CD4-positive, alpha-beta T cell treated with Interleukin-4 for 4 hours (primary cell): Measurements from ENCODE around the gene TSC2.
"Not testable (repeated sequence)": the region's sequence is repeated elsewhere in the genome, so short reads cannot be mapped to it uniquely, and the experiment has no call there.

ENCODE experiments used
- DNase-seq: peaks from one replicate; pipeline ENCODE4 v3.0.0-alpha.2; 2020

The TSC2 gene

GRCh38 chr16:2088759-2089358 is 41.1 kb downstream of the TSC2 start:
- no peak for DNase-seq

DNA sequence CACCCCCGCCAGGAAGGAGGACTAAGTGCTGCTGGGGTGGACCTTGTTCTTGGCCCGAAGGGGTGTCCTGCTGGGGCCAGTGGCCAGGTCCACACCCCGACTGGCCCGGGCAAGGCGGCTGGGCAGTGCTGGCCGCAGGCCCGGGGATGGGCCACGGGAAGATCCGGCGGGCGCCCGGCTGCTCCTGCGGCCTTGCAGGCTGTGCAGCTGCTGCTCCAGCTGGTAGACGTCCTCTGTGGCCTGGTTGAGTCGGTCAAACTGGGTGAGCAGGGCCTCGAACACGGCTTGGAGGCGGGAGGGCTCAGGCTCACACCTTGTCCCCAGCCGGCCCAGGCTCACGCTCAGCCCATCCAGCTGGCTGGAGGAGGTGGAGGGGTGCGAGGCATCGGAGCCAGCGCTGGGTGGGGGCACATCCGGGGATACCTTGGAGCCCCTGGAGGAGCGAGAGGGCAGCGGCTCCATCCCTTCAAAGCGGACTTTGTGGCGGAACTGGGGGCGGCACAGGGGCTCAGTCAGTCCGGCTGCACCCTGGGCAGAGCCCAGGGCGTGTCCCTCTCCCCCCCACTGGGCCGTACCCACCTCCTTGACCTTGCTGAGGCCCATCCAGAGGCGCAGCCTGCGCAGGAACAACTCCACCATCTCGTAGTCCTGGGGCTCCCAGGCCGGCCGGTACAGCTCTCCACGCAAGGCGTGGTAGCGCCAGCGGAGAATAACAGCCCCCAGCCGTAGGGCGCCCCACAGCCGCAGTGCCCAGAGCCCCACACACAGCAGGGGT is 42.1 kb downstream of the TSC2 start:
- no peak for DNase-seq

GRCh38 chr16:2090481-2090776 is 42.6 kb downstream of the TSC2 start:
- DNase-seq: no peak

DNA sequence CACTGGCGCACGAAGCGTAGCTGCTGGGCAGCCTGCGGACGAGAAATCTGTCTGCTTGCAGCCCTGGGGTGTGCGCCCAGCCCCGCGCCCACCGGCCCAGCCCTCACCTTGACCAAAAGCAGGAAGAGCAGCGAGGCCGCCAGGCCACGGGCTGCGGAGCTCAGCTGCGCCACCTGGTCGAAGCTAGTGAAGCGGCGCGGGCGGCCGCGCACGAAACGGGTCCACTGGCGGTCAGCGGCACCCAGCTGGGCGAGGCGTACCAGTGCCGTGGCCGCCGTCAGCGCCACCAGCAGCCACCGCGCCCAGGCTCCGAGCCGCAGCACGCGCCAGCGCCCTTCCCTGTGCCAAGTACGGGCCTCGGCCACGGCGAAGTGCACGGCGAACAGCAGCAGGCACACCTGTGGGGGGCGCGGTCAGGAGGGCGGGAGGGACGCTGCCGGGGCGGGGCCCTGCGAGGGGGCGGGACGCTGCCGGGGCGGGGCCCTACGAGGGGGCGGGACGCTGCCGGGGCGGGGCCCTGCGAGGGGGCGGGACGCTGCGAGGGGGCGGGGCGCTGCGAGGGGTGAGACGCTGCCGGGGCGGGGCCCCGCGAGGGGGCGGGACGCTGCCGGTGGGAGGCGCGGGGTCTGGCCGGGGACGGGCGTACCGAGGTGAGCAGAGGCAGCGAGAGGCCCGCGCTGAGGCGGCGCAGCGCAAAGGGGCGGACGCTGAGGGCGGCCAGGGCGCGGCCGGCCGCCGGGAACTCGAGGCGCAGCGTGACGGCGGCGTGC is 43.2 kb downstream of the TSC2 start:
- DNase-seq: no peak

- no peak for DNase-seq
Measured at GRCh38 chr16:2091547-2092255, 43.9 kb downstream of the TSC2 start.

- no peak for DNase-seq
Measured at GRCh38 chr16:2092256-2092620, 44.5 kb downstream of the TSC2 start.

DNA sequence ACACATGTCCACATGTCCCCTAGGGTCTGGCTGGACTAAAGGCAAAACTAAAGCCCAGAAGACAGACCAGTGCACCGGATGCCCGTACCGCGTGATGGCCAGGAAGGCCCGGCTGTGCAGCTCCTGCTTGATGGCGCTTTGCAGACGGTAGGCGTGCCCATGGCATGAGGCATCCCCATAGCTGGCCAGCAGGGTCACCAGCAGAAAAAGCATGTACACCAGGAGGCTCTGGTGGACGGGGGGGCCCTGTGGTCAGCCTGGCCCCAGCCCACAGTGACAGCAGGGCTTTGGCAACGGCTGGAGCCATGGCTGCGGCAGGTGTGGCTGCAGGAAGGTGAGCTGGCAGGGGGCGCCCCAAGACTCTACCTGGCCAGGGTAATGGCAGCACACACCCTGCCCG is 45.1 kb downstream of the TSC2 start:
- DNase-seq: no peak

DNA sequence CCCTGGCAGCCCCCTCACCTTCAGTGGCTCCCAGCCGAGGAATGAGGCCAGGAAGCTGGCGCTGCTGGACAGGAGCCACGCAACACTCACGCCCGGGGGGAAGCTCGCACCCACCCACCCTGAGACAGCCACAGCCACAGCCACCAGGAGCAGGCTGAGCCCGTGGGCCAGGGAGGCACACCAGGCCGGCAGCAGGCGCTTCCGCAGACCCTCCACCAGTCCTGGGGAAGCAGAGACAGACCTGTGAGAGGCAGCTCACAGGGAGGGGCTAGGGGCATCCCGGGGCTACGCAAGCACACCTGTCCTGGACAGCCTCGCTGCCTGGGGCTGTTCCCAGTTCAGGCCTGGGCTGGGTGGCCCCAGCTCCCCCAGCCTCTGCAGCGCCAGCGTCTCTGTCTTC is 46.0 kb downstream of the TSC2 start:
- DNase-seq: no peak

DNA sequence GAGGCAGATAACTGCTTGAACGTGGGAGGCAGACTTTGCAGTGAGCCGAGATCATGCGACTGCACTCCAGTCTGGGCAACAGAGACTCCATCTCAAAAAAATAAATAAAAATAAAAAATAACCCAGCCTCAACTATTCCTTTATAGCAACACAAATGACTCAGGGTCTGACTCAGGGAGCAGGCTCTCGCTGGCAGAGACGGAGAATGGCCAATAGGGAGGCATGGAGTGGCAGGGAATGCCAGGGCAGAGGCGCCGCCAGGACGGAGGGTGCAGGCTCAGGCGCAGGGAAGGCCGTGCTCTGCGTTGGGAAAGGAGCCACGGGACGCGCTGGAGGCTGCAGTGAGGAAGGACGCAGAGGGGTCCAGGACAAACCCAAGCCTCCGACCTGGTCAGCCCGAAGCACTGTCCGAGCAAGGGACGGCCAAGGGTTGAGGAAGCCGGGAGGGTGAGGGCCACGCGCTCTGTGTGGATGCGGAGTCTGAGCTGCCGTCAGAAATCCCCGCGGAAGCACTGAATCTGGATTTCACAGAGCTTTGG is 47.6 kb downstream of the TSC2 start:
- no peak for DNase-seq

GRCh38 chr16:2095918-2096582 is 48.3 kb downstream of the TSC2 start:
- DNase-seq: no peak

GRCh38 chr16:2096853-2097595 is 49.2 kb downstream of the TSC2 start:
- DNase-seq: no peak

GRCh38 chr16:2097689-2098088 is 49.9 kb downstream of the TSC2 start:
- DNase-seq: not testable (repeated sequence)

- DNase-seq: not testable (repeated sequence)
Measured at GRCh38 chr16:2101581-2101980, 53.8 kb downstream of the TSC2 start.

GRCh38 chr16:2102471-2102870 is 54.7 kb downstream of the TSC2 start:
- DNase-seq: no peak

GRCh38 chr16:2104464-2104863 is 56.7 kb downstream of the TSC2 start:
- DNase-seq: not testable (repeated sequence)

DNA sequence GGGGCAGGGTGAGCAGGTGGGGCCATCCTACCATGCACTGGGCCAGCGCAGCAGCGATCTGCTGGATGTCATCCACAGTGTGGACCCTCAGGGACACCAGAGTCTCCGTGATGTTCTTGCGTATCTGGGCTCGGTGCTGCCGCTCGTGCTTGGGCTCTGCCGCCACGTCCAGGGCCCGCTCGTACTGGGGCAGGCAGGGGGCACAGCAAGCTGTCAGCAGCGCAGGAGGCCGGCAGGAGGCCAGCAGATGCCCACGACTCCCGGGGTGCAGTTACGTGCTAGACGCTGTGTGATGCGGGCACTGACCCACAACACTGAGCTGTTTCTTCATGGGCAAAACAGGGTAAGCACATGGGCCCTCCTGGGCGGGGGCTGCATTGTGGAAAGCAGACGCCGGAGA is 57.5 kb downstream of the TSC2 start:
- DNase-seq: not testable (repeated sequence)

- not testable (repeated sequence) for DNase-seq
Measured at GRCh38 chr16:2105769-2106168, 58.0 kb downstream of the TSC2 start.

DNA sequence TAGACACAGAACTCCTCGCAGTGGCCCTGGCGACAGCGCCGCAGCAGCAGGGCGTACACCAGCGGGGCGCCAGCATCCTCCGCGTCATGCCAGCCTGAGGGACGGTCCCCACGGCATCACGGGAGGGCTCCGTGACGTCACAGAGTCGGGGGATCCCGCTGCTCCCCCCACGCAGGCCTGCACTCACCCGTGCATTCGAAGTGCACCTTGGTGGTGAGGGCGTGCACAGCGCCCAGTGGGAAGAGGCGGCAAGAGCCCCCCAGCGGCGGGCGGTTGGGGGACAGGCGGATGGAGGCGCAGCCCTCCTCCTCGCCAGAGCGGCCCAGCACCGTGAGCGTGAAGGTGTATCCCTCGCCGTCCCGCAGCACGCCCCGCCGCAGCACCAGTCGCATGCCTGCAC is 58.4 kb downstream of the TSC2 start:
- not testable (repeated sequence) for DNase-seq

- not testable (repeated sequence) for DNase-seq
Measured at GRCh38 chr16:2107121-2107790, 59.5 kb downstream of the TSC2 start.

DNA sequence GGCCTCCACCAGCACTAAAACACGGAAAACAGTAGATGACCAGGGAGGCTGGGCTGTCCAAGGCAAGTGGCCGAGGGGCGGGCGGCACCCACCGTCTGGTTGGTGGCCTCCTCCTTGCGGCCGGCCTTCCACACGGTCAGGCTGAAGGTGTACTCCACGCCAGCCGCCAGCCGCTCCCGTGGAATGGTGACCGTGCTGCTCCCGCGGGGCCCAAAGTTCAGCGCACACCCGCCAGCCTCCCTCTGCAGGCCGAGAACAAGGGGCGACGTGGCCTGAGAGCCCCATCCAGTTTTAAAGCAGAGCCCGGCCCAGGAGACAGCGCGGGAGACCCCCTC is 60.0 kb downstream of the TSC2 start:
- not testable (repeated sequence) for DNase-seq
